Subcutaneous preadipocyte (primary cell): ENCODE data around the gene PLXND1. TPM values are rescaled to one million over a fixed set of nuclear protein-coding genes. Genes with fewer than 3 reads are reported as not detected.

Experiments used
- small RNA-seq: library from RNA; depleted of rRNA; stranded (forward); fragments of <200 nt; gene quantifications from one replicate; pipeline ENCODE3, GENCODE V24; 2012
- total RNA-seq: library from RNA; depleted of rRNA; stranded (reverse); fragments of >200 nt; gene quantifications from 2 replicates; pipeline ENCODE4 v1.2.3, GENCODE V29; 2012

The PLXND1 gene
- 69.0 and 94.1 TPM in 2 replicates for total RNA-seq

GRCh38 chr3:129606636-129607390 lies at the start of gene PLXND1:
TSS of gene PLXND1 (minus strand) at chr3:129606676. CDS start at chr3:129606639, 37 bp downstream.

GRCh38 chr3:129543156-129543790 lies 63.2 kb downstream of the PLXND1 start, which contains the start of gene H1-8:
TSS of gene H1-8 (plus strand) at chr3:129543175. CDS start at chr3:129543219, 44 bp downstream.

GRCh38 chr3:129528589-129529100 lies 77.8 kb downstream of the PLXND1 start, which contains the start of gene RHO:
TSS of gene RHO (plus strand) at chr3:129528639. CDS start at chr3:129528734, 95 bp downstream.

Small RNAs within 50 kb of the gene (small RNA-seq; reads per million reads assigned to genes)
- not detected for gene RN7SL752P

Other genes starting within 250 kb of the PLXND1 start
- gene EFCAB12, start 178.0 kb downstream of the PLXND1 start, total RNA-seq: under 0.01 TPM in 1 of 2 replicates, not detected in the other
- gene MBD4, start 166.7 kb downstream of the PLXND1 start, total RNA-seq: 22.4 and 23.5 TPM in 2 replicates
- 19.9 and 22.4 TPM in 2 replicates for gene IFT122, start 166.5 kb downstream of the PLXND1 start, total RNA-seq
- not detected in 2 replicates for gene RHO, start 78.0 kb downstream of the PLXND1 start, total RNA-seq
- gene H1-8, start 63.5 kb downstream of the PLXND1 start, total RNA-seq: not detected in 2 replicates